ENCODE results near the gene C1orf185. TPM values are rescaled to one million over a fixed set of nuclear protein-coding genes. Genes with fewer than 3 reads are reported as not detected.
A peak's percentile ranks its signal among the peaks of the same experiment; 100 is the strongest.
"Not testable (repeated sequence)": the region's sequence is repeated elsewhere in the genome, so short reads cannot be mapped to it uniquely, and the experiment has no call there.

The C1orf185 gene
- total RNA-seq, 1 donor from 2014 or later: not detected

DNA sequence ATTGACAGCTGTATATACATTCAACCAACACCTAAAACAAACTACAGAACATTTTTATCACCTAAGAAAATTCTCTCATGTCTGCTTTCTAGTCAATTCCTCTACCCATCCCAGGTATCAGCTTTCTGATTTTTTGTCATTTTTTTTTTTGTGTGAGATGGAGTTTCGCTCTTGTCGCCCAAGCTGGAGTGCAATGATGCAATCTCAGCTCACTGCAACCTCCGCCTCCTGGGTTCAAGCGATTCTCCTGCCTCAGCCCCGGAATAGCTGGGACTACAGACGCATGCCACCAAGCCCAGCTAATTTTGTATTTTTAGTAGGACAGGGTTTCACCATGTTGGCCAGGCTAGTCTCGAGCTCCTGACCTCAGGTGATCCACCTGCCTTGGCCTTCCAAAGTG is 25.1 kb downstream of the C1orf185 start:
- DNase-seq (ENCODE audit: missing footprints); intact Hi-C loops (cut with DNase I); ATAC-seq: not testable (repeated sequence)

GRCh38 chr1:51131185-51131584 is 29.2 kb downstream of the C1orf185 start:
- DNase-seq (ENCODE audit: missing footprints) (no peak), ATAC-seq (no peak)
- intact Hi-C loops (cut with DNase I): no loop called here

DNA sequence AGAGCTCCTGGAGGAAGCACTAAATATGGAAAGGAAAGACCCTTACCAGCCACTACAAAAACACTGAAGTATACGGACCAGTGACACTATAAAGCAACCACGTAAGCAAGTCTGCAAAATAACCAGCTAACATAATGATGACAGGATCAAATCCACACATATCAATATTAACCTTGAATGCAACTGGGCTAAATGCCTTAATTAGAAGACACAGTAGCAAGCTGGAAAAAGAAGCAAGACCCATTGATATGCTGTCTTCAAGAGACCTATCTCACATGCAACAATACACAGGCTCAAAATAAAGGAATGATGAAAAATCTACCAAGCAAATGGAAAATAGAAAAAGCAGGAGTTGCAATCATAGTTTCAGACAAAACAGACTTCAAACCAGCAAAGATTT is 31.0 kb downstream of the C1orf185 start:
- DNase-seq (ENCODE audit: missing footprints) (no peak), ATAC-seq (no peak)
- intact Hi-C loops (cut with DNase I): no loop called here

GRCh38 chr1:51137696-51138095 is 35.7 kb downstream of the C1orf185 start:
- DNase-seq (ENCODE audit: missing footprints); ATAC-seq; intact Hi-C loops (cut with DNase I): not testable (repeated sequence)

GRCh38 chr1:51139474-51139873 is 37.4 kb downstream of the C1orf185 start:
- no peak for ATAC-seq
- no peak for DNase-seq (ENCODE audit: missing footprints)
- intact Hi-C loops (cut with DNase I): no loop called here

DNA sequence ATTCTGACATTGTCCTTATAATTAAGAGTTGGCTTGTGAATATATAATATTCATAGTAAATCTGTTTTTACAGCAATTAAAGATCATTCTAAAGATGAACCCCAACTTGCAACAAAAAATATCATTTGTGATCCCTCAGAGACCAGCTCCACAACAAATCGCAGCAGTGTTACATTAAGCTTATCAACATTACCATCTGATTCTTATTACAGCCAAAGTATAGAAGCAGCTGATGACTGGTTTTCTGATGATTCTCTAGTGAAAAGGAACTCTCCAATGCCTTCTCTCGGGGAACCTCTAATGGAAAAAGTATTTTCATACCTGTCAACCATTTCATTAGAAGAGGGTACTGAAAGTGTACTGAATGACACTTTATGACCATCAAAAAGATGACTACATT is 45.4 kb downstream of the C1orf185 start:
- ATAC-seq (no peak), DNase-seq (ENCODE audit: missing footprints) (no peak)
- intact Hi-C loops (cut with DNase I): no loop called here

DNA sequence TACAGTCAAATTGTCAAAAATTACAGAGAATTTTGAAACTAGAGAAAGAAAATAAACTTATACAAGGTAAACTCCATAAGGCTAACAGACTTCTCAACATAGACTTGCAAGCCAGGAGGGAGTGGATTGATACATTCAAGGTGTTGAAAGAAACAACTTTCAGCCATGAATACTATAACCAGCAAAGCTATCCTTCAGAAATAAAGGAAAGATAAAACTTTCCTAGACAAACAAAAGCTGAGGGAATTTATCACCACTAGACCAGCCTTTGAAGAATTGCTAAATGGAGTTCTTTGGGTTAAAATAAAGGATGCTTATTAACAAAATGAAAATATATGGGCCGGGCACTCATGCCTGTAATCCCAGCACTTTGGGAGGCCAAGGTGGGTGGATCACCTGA is 52.7 kb downstream of the C1orf185 start:
- ATAC-seq: no peak
- no peak for DNase-seq (ENCODE audit: missing footprints)
- intact Hi-C loops (cut with DNase I): no loop called here

DNA sequence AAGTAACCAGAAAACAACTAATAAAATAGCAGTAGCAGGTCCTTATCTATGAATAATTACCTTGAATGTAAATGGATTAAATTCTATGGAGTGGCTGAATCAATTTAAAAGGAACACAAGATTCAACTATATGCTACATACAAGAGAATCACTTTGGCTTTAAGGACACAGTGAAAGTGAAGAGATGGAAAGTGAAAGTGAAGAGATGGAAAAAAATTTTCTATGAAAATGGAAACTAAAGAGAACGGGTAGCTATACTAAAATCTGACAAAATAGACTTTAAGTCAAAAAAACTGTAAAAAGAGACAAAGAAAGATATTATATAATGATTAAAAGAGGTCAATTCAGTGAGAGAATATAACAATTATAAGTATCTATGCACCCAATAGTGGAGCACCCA is 54.7 kb downstream of the C1orf185 start:
- intact Hi-C loops (cut with DNase I): no loop called here
- DNase-seq (ENCODE audit: missing footprints) (no peak), ATAC-seq (no peak)

GRCh38 chr1:51157395-51157794 is 55.4 kb downstream of the C1orf185 start:
- intact Hi-C loops (cut with DNase I): no loop called here
- DNase-seq (ENCODE audit: missing footprints): no peak
- no peak for ATAC-seq

DNA sequence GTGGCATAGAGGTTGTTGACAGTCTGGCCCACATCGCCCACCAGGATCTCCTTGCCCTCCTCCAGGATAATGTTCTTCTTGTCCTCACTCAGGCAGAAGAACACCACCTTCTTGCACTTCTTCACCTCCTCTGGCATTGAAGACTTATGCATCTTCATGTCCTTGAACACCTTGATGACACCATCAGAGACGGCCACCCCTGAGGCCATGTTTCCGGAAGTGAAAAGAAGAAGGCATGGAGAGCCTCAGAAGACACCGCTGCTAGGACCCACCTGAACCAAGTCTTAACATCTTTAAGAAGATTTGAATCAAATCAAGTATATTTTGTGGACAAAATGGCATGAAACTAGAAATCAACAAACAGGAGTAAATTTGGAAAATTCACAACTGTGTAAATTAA is 56.2 kb downstream of the C1orf185 start:
- intact Hi-C loops (cut with DNase I): no loop called here
- DNase-seq (ENCODE audit: missing footprints) (no peak), ATAC-seq (no peak)

- intact Hi-C loops (cut with DNase I); DNase-seq (ENCODE audit: missing footprints); ATAC-seq: not testable (repeated sequence)
These were observed 60.5 kb downstream of the C1orf185 start for GRCh38 chr1:51162560-51162959.

GRCh38 chr1:51165540-51165939 is 63.5 kb downstream of the C1orf185 start:
- DNase-seq (ENCODE audit: missing footprints): no peak
- intact Hi-C loops (cut with DNase I): no loop called here
- no peak for ATAC-seq

DNA sequence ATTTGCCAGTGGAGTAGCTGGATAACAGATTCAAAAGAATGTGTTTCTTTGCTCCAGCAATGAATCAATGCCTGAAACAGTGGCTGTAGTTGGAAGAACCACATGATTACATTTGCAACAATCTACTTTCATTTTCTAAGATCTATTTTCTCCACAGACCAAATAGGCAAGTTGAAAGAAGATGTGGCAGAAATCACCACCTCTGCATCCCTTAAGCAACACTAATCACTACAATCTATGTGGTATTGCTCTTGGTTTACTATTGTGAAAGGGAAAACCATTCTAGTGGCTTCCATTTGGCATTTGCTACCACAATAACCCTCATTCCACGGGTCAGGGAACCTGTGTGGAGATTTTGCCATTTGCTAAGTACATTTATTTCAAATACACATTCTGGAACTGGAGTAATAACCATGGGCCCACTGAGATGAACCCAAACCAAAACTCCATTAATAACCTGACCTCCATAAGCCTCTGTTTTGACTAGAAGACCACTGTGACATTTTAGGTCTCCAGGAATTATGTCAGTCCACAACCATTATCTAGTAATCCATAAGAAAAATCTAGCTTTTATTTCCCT is 66.3 kb downstream of the C1orf185 start:
- ATAC-seq: no peak
- DNase-seq (ENCODE audit: missing footprints): no peak
- intact Hi-C loops (cut with DNase I): no loop called here

DNA sequence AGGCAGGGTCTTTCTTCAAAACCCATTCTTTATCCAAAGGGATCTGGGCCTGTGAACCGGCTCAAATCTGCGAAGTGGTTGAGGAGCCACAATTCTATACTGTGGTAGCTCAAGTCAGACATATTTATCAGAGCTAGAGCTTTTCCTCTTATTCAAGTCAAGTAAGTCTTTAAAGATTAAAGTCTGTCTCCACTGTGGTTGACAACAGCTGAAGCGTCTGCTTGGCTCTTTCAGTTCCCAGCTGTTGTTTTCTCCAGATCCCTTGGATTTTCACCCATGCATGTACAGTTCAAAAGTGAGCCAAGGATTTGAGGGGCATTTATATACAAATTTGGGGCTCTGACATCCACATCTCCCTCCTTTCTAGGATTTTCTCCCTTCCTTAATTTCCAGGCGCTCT is 66.9 kb downstream of the C1orf185 start:
- intact Hi-C loops (cut with DNase I): no loop called here
- DNase-seq (ENCODE audit: missing footprints): no peak
- no peak for ATAC-seq

GRCh38 chr1:51170342-51170741 is 68.3 kb downstream of the C1orf185 start:
- DNase-seq (ENCODE audit: missing footprints) (no peak), ATAC-seq (no peak)
- intact Hi-C loops (cut with DNase I): no loop called here

- intact Hi-C loops (cut with DNase I): no loop called here
- DNase-seq (ENCODE audit: missing footprints) (no peak), ATAC-seq (no peak)
These were observed 70.8 kb downstream of the C1orf185 start for GRCh38 chr1:51172811-51173210.

- DNase-seq (ENCODE audit: missing footprints): no peak
- intact Hi-C loops (cut with DNase I): no loop called here
- peak; percentile 28 for ATAC-seq
These were observed 73.2 kb downstream of the C1orf185 start for GRCh38 chr1:51175278-51175677.

DNA sequence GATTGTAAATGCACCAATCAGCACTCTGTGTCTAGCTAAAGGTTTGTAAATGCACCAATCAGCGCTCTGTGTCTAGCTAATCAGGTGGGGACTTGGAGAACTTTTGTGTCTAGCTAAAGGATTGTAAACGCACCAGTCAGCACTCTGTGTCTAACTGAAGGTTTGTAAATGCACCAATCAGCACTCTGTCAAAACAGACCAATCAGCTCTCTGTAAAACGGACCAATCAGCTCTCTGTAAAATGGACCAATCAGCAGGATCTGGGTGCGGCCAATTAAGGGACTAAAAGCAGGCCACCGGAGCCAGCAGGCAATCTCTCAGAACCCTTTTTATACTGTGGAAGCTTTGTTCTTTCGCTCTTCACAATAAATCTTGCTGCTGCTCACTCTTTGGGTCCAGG is 76.0 kb downstream of the C1orf185 start:
- ATAC-seq; intact Hi-C loops (cut with DNase I); DNase-seq (ENCODE audit: missing footprints): not testable (repeated sequence)

DNA sequence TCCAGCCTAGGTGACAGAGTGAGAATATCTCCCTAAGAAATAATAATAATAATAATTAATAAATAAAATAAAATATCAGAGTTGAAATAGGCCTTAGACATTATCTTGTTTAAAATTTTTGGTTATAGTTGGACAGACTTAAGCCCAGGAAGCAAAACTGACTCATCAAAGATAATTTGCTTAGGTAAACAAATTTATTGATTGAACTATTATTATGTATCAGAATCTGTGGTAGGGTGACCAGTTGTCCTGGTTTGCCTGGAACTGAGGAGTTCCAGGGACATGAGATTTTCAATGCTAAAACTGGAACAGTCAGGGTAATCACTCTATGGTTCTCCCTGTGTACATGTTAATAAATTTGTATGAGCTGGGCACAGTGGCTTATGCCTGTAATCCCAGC is 86.2 kb downstream of the C1orf185 start:
- DNase-seq (ENCODE audit: missing footprints): no peak
- intact Hi-C loops (cut with DNase I): loop anchor here (2.0 to 5.0 kb wide), 2 partner anchors 413 to 821 kb away; no protein-coding TSS in a partner anchor
- no peak for ATAC-seq

GRCh38 chr1:51189421-51190073 is 87.5 kb downstream of the C1orf185 start:
- intact Hi-C loops (cut with DNase I): loop anchor here (2.0 to 10.0 kb wide), 3 partner anchors 95 to 822 kb away; no protein-coding TSS in a partner anchor
- ATAC-seq (no peak), DNase-seq (ENCODE audit: missing footprints) (no peak)

- DNase-seq (ENCODE audit: missing footprints) (no peak), ATAC-seq (no peak)
- intact Hi-C loops (cut with DNase I): loop anchor here (10.0 kb wide), 1 partner anchor 94 kb away; no protein-coding TSS in a partner anchor
These were observed 88.9 kb downstream of the C1orf185 start for GRCh38 chr1:51190961-51191360.

All from Right ventricle myocardium inferior (tissue), 1 donor.